Naive thymus-derived CD8-positive, alpha-beta T cell (primary cell): ENCODE results near the gene KIAA2012. TPM values are rescaled to one million over a fixed set of nuclear protein-coding genes. Genes with fewer than 3 reads are reported as not detected.

Experiments used
- ATAC-seq, 2 donors: fragments of 150-1000 bp; cut with Tn5 transposase in 1 of 2; sonication (Bioruptor Pico), chemical (Tn5 transposase) in 1 of 2; 1 replicate in 1 of 2; 2 replicates in 1 of 2; pipeline ENCODE4 v1.10.0; 2021; ENCODE audit warnings: mild to moderate bottlenecking in 2 of 2, moderate library complexity in 2 of 2
- POLR2A ChIA-PET: fragments of 350-600 bp; sonication (Branson Sonifier 250); formaldehyde crosslinking; loops from one replicate; lab custom pipeline; 2021; ENCODE audit warnings: antibody characterized with exemption; lab: Charles Lee
- DNase-seq, 10 donors: peaks; one replicate each; pipeline versions ENCODE4 v3.0.0 to v3.0.0-alpha.2; 2020 to 2022
- H3K27ac Mint-ChIP-seq, 10 donors: one replicate each; pipeline ENCODE4 v1.8.0; 2020 to 2022; ENCODE audit warnings: mild to moderate bottlenecking in 10 of 10, mixed read lengths in 10 of 10, moderate library complexity in 4 of 10, inconsistent platforms in 1 of 10
- H3K27me3 Mint-ChIP-seq, 5 donors: one replicate each; pipeline ENCODE4 v1.8.0; 2021 to 2022; ENCODE audit warnings: mixed read lengths in 5 of 5
- H3K36me3 Mint-ChIP-seq, 3 donors: one replicate each; pipeline ENCODE4 v1.8.0; 2020 to 2022; ENCODE audit warnings: mixed read lengths in 3 of 3, mild to moderate bottlenecking in 2 of 3, inconsistent platforms in 1 of 3
- H3K4me1 Mint-ChIP-seq, 4 donors: one replicate each; pipeline ENCODE4 v1.8.0; 2021 to 2022; ENCODE audit warnings: mixed read lengths in 4 of 4
- H3K4me3 Mint-ChIP-seq, 10 donors: one replicate each; pipeline ENCODE4 v1.8.0; 2020 to 2022; ENCODE audit warnings: mild to moderate bottlenecking in 10 of 10, mixed read lengths in 10 of 10, moderate library complexity in 6 of 10, inconsistent platforms in 1 of 10
- H3K9me3 Mint-ChIP-seq, 9 donors: one replicate each; pipeline ENCODE4 v1.8.0; 2020 to 2022; ENCODE audit warnings: mixed read lengths in 9 of 9, mild to moderate bottlenecking in 3 of 9, inconsistent platforms in 1 of 9, moderate library complexity in 1 of 9
- polyA plus RNA-seq, 3 donors: library from polyadenylated mRNA; unstranded; fragments of 300-500 nt; fragmentation: Illumina TruSeq; gene quantifications; one replicate each; pipeline ENCODE4 v1.2.3, GENCODE V29; 2021
- total RNA-seq, 8 experiments: library from RNA in 2 of 8; stranded (reverse) in 2 of 8; gene quantifications; one replicate each; pipeline ENCODE4 v1.2.3 and lab custom pipeline; 2021 to 2026

Gene KIAA2012
- total and polyA plus RNA-seq, 5 experiments from 2014 or later: not detected

DNA sequence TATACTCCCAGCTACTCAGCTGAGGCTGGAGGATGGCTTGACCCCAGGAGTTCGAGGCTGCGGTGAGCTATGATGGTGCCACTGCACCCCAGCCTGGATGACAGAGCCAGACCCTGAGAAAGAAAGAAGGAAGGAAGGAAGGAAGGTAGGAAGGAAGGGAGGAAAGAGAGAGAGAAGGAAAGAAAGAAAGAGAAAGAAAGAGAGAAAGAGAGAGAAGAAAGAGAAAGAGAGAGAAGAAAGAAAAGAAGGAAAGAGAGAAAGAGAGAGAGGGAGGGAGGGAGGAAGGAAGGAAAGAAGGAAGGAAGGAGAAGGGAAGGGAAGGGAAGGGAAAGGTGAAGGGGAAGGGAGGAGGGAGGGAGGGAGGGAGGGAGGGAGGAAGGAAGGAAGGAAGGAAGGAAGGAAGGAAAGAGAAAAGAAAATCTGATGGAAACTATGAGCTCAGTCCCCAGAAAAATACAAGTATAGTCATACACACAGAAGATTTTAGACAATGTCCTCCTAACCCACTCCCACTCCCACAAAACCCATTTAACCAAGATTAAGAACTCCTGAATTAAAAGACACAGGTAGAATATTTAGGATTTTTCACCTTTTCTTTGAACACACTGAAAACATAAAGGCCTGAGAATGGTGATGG, 23.8 kb upstream of the KIAA2012 start:
- Mint-ChIP-seq H3K4me3 (no peak overlapping the region), H3K9me3 (no peaks in the 10 kb centered on the region), H3K27me3 (peaks cover 23 to 43% (median 32%) of the 10 kb centered on the region in 5 donors), H3K36me3 (no peaks in the 10 kb centered on the region), H3K4me1 (no peaks in the 10 kb centered on the region), H3K27ac (peak overlapping the region in 1 of 10 donors; percentile 1)
- no peak for DNase-seq
- POLR2A ChIA-PET: no interaction called here
- ATAC-seq: no peak

- Mint-ChIP-seq H3K27me3 (peaks cover 25 to 40% (median 32%) of the 10 kb centered on the region in 5 donors), H3K4me1 (no peaks in the 10 kb centered on the region), H3K36me3 (no peaks in the 10 kb centered on the region), H3K4me3 (no peak overlapping the region), H3K27ac (peak overlapping the region in 1 of 10 donors; percentile 1), H3K9me3 (no peaks in the 10 kb centered on the region)
- DNase-seq: no peak
- ATAC-seq: no peak
- POLR2A ChIA-PET: no interaction called here
Measured at GRCh38 chr2:202049840-202050239, 23.2 kb upstream of the KIAA2012 start.

GRCh38 chr2:202050652-202051051, 22.4 kb upstream of the KIAA2012 start:
- POLR2A ChIA-PET: no interaction called here
- Mint-ChIP-seq H3K27me3 (peaks cover 20 to 41% (median 33%) of the 10 kb centered on the region in 5 donors), H3K4me1 (no peaks in the 10 kb centered on the region)

GRCh38 chr2:202051499-202052161, 21.4 kb upstream of the KIAA2012 start:
- H3K27ac Mint-ChIP-seq: no peak overlapping the region
- POLR2A ChIA-PET: no interaction called here
- H3K4me3 Mint-ChIP-seq: no peak overlapping the region
- no peaks in the 10 kb centered on the region for H3K9me3 Mint-ChIP-seq
- DNase-seq (no peak), ATAC-seq (no peak)
- peaks cover 24 to 45% (median 36%) of the 10 kb centered on the region in 5 donors for H3K27me3 Mint-ChIP-seq
- H3K36me3 Mint-ChIP-seq: no peaks in the 10 kb centered on the region
- no peaks in the 10 kb centered on the region for H3K4me1 Mint-ChIP-seq

More at GRCh38 chr2:202050652-202051051, 22.4 kb upstream of the KIAA2012 start:
- Mint-ChIP-seq H3K9me3 (no peaks in the 10 kb centered on the region), H3K36me3 (no peaks in the 10 kb centered on the region), H3K27ac (no peak overlapping the region), H3K4me3 (no peak overlapping the region)
- ATAC-seq (no peak), DNase-seq (no peak)

DNA sequence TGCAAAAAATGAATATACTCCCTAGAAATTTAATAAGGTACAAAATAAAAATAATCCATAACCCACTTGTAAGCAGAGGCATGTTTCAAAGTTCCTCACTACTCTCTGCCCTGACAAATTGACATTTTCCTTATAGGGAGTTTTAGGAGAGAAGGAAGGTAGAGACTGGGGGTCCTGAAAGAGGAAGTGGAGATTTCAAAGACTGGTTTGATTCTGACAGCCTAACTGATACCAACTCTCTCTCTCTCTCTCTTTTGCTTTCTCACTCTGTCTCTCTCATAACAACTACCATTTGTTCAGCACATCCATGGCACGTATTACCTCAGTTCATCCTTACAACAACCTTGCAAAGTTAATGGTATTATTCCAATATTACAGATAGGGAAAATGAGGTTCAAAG, 20.8 kb upstream of the KIAA2012 start:
- no peak for ATAC-seq
- POLR2A ChIA-PET: no interaction called here
- H3K27ac Mint-ChIP-seq: no peak overlapping the region

DNA sequence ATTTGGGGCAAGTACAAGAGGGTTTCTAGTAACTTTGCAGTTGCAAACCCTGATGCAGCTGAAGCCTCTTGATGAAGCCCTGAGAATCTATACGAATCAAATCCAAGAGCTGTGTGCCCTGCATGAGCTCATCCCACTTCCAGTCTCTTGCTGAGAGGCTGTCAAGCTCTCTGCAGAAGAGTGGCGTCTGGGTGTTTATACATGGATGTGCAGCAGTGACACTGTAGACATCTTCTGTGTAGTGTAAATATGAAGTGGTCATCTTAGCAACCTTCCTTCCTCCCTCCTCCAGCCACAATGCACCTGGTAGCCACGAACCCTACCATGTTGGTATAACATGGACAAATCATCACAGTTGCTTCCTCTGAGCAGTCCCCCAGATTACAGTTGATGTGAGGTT, 18.4 kb upstream of the KIAA2012 start:
- ATAC-seq (no peak), DNase-seq (no peak)
- no peaks in the 10 kb centered on the region for H3K4me1 Mint-ChIP-seq
- no peaks in the 10 kb centered on the region for H3K9me3 Mint-ChIP-seq
- no peak overlapping the region for H3K27ac Mint-ChIP-seq
- POLR2A ChIA-PET: no interaction called here
- H3K36me3 Mint-ChIP-seq: no peaks in the 10 kb centered on the region
- H3K4me3 Mint-ChIP-seq: no peak overlapping the region
- peaks cover 27 to 50% (median 40%) of the 10 kb centered on the region in 5 donors for H3K27me3 Mint-ChIP-seq

More for the DNA sequence above, 20.8 kb upstream of the KIAA2012 start:
- no peaks in the 10 kb centered on the region for H3K9me3 Mint-ChIP-seq
- no peak for DNase-seq
- no peaks in the 10 kb centered on the region for H3K36me3 Mint-ChIP-seq
- H3K27me3 Mint-ChIP-seq: peaks cover 25 to 42% (median 34%) of the 10 kb centered on the region in 5 donors
- no peaks in the 10 kb centered on the region for H3K4me1 Mint-ChIP-seq
- no peak overlapping the region for H3K4me3 Mint-ChIP-seq

GRCh38 chr2:202056611-202057010, 16.4 kb upstream of the KIAA2012 start:
- no peaks in the 10 kb centered on the region for H3K4me1 Mint-ChIP-seq
- POLR2A ChIA-PET: no interaction called here
- H3K36me3 Mint-ChIP-seq: no peaks in the 10 kb centered on the region
- peaks cover 27 to 60% (median 40%) of the 10 kb centered on the region in 5 donors for H3K27me3 Mint-ChIP-seq
- ATAC-seq: no peak
- no peak overlapping the region for H3K27ac Mint-ChIP-seq
- no peak for DNase-seq
- H3K4me3 Mint-ChIP-seq: no peak overlapping the region
- H3K9me3 Mint-ChIP-seq: no peaks in the 10 kb centered on the region

DNA sequence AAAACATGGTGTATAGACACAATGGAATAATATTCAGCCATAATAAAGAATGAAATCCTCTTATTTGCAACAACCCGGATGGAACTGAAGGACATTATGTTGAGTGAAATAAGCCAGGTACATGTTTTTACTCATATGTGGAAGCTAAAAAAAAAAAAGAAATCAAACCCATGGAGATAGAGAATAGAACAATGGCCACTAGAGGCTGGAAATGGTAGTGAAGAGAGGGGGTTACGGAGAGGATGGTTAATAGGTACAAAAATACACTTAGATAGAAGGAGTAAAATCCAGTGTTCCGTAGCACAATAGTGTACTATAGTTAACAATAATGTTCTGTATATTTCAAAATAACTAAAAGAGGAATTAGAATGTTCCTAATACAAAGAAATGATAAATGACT, 12.8 kb upstream of the KIAA2012 start:
- no peak for ATAC-seq
- Mint-ChIP-seq H3K4me1 (no peaks in the 10 kb centered on the region), H3K36me3 (no peaks in the 10 kb centered on the region), H3K27ac (no peak overlapping the region), H3K27me3 (peaks cover 17 to 43% (median 22%) of the 10 kb centered on the region in 5 donors), H3K4me3 (no peak overlapping the region), H3K9me3 (no peaks in the 10 kb centered on the region)
- DNase-seq: no peak
- POLR2A ChIA-PET: no interaction called here

DNA sequence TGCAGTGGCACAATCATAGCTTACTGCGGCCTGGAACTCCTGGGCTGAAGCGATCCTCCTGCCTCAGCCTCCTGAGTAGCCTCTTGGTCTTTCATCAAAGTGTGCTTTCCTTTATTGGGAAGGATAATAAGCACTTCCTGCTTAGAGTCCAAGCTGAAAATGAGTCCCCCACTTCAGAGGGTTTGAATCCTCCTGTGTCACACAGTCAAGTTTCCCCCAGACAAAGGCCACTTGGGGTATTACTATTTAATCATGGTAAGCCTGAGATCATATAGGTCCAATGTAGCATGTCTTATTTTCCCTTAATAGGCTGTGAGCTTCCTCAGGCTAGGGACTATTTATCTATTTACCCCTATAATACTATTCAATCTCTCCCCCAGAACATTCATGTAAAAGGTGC, 11.4 kb upstream of the KIAA2012 start:
- no peaks in the 10 kb centered on the region for H3K4me1 Mint-ChIP-seq
- POLR2A ChIA-PET: no interaction called here
- no peaks in the 10 kb centered on the region for H3K36me3 Mint-ChIP-seq
- no peak overlapping the region for H3K27ac Mint-ChIP-seq
- no peak overlapping the region for H3K4me3 Mint-ChIP-seq
- H3K9me3 Mint-ChIP-seq: no peaks in the 10 kb centered on the region
- H3K27me3 Mint-ChIP-seq: peaks cover 12 to 30% (median 14%) of the 10 kb centered on the region in 5 donors
- ATAC-seq: no peak
- no peak for DNase-seq

GRCh38 chr2:202064171-202064880, 8.7 kb upstream of the KIAA2012 start:
- no peak for DNase-seq
- H3K27ac Mint-ChIP-seq: no peak overlapping the region
- POLR2A ChIA-PET: no interaction called here
- ATAC-seq: no peak
- no peaks in the 10 kb centered on the region for H3K9me3 Mint-ChIP-seq
- no peaks in the 10 kb centered on the region for H3K36me3 Mint-ChIP-seq
- H3K4me1 Mint-ChIP-seq: no peaks in the 10 kb centered on the region
- H3K4me3 Mint-ChIP-seq: no peak overlapping the region
- H3K27me3 Mint-ChIP-seq: peaks cover 0 to 13% (median 5%) of the 10 kb centered on the region in 5 donors

DNA sequence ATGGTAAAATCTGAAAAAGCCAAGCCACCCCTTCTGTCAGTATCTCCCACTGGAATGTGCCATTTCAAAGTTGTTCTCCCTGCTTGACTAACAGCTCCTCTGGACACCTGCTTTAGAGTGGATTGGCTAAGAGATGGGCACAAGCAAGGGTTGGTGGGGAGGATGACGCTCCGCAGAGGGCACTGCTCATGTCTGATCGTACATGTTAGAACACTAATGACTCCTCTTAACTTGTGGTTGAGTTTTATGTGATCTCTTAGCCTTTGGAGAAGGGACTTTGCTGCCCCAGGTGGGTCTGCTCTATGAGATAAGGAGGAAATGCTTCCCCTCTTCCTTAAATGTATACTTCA, 8.2 kb upstream of the KIAA2012 start:
- no peak for ATAC-seq
- H3K27ac Mint-ChIP-seq: no peak overlapping the region
- H3K4me3 Mint-ChIP-seq: no peak overlapping the region
- H3K4me1 Mint-ChIP-seq: no peaks in the 10 kb centered on the region
- H3K9me3 Mint-ChIP-seq: no peaks in the 10 kb centered on the region
- peaks cover 0 to 8% (median 4%) of the 10 kb centered on the region in 5 donors for H3K27me3 Mint-ChIP-seq
- no peak for DNase-seq
- H3K36me3 Mint-ChIP-seq: no peaks in the 10 kb centered on the region
- POLR2A ChIA-PET: no interaction called here

- no peaks in the 10 kb centered on the region for H3K4me1 Mint-ChIP-seq
- no peaks in the 10 kb centered on the region for H3K9me3 Mint-ChIP-seq
- H3K27ac Mint-ChIP-seq: no peak overlapping the region
- no peak for DNase-seq
- POLR2A ChIA-PET: no interaction called here
- H3K4me3 Mint-ChIP-seq: no peak overlapping the region
- H3K36me3 Mint-ChIP-seq: no peaks in the 10 kb centered on the region
- no peak for ATAC-seq
- H3K27me3 Mint-ChIP-seq: peaks cover 0 to 5% (median 0%) of the 10 kb centered on the region in 5 donors
Measured at GRCh38 chr2:202065876-202066275, 7.2 kb upstream of the KIAA2012 start.

DNA sequence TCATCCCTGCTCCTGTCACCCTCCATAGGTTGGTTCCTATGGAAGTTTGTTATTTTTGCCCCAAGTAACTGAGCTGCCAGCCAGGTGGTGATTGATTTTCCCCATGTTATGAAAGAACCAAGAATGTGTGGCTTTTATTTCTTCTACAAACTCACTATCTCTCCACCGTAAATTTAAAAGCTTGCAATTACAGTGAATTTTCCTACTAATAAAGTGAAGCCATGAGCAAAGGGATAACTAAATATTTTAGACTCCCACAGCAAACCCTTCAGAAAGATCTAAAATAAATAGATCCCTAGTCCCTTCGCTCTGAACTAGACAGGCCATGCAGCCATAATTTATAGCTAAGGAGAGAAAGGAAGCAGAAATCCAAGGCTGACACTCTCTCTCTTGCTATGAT, 6.2 kb upstream of the KIAA2012 start:
- H3K27me3 Mint-ChIP-seq: peaks cover 0 to 5% (median 3%) of the 10 kb centered on the region in 5 donors
- H3K4me3 Mint-ChIP-seq: no peak overlapping the region
- DNase-seq (no peak), ATAC-seq (no peak)
- no peaks in the 10 kb centered on the region for H3K4me1 Mint-ChIP-seq
- no peaks in the 10 kb centered on the region for H3K36me3 Mint-ChIP-seq
- POLR2A ChIA-PET: no interaction called here
- no peak overlapping the region for H3K27ac Mint-ChIP-seq
- no peaks in the 10 kb centered on the region for H3K9me3 Mint-ChIP-seq
